Activated CD8-positive, alpha-beta memory T cell treated with anti-CD3 and anti-CD28 coated beads for 48 hours (primary cell): ENCODE results near the gene SFXN2.
A peak's percentile ranks its signal among the peaks of the same experiment; 100 is the strongest.
"Not testable (repeated sequence)": the region's sequence is repeated elsewhere in the genome, so short reads cannot be mapped to it uniquely, and the experiment has no call there.

ENCODE experiments used
- DNase-seq, 3 experiments: peaks; one replicate each; pipeline ENCODE4 v3.0.0-alpha.2; 2020; ENCODE audit warnings: low read depth in 2 of 3, low spot score in 2 of 3

SFXN2 gene, protein sequence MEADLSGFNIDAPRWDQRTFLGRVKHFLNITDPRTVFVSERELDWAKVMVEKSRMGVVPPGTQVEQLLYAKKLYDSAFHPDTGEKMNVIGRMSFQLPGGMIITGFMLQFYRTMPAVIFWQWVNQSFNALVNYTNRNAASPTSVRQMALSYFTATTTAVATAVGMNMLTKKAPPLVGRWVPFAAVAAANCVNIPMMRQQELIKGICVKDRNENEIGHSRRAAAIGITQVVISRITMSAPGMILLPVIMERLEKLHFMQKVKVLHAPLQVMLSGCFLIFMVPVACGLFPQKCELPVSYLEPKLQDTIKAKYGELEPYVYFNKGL

DNA sequence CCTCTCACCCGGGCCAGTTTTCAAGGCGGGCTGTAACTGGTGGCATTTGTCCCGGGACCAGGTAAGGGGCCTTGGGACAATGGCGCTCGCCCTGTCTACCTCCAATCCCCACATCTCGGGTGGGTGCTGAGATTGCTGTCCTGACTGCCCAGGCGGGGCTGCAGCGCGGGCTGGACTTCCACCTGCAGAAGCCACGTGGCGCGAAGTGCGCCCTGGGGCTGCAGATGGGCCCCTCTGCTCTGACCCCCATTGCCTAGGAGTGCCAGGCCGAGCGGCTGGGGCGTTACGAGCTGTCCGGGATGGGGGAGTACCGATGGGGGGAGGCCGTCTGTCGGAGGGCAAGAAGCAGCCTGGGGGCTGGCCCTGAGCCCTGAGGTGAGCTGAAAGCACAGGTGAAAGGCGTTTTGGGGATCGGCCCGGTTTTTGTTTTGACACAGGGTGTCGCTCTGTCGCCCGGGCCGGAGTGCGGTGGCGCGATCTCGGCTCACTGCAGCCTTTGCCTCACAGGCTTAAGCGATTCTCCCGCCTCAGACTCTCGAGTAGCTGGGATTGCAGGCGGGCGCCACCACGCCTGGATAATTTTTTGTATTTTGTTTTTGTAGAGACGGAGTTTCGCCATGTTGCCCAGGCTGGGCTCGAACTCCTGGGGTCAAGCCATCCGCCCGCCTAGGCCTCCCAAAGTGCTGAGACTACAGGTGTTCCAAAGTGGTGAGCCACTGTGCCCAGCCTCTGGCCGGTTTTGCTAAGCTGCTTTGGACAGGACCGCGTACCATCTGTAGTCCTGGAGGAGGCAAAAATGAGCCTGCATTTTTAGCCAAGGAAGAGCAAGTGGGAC is at the start of gene SFXN2:
SFXN2 (plus strand) TSS at position 16 of the 835 bp plus-strand sequence. CDS start 12,001 bp downstream, outside the sequence.
- DNase-seq = peak in 1 of 3 experiments; percentile 29

DNA sequence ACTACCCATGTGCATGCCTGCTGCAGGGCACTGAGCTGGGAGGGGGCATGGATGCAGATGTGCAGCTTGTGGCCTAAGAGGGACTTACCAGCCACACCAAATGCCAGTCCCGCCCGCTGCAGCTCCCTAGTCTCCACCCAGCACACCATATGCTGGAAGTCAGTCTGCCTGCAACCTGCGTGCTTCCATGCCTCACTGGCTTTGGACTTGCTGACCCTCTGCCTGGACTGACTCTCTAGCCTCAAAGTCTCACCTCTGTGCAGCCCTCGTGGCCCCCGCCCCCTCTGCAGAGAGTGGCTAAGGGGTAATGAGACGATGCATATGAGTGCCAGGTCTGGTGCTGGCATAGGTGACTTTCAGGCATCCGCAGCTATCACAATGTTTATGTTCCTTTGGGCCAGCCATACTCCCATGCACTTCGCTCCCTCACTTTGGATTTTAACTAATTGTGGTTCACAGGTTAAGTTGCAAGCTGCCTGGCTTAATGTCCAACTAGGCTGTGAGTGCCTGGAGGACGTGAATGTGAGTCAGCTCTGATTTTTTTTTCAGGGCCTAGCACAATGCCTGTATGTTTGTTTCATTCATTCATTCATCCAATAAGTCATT is 48.4 kb upstream of the SFXN2 start:
- DNase-seq = no peak

DNA sequence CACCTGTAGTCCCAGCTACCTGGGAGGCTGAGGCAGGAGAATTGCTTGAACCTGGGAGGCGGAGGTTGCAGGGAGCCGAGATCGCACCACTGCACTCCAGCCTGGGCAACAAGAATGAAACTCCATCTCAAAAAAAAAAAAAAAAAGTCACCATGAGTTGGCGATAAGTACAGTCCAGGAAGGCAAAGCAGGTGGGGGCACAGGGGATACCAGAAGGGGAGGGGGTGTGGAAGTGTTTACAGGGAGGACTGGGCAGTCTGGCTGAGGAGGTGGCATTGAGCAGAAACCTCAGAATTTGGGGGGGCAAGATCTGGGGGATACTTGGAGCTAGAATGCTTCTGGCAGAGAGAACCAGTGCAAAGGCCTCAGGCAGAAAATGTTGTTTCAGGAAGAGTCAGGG is 47.0 kb upstream of the SFXN2 start:
- not testable (repeated sequence) for DNase-seq

DNA sequence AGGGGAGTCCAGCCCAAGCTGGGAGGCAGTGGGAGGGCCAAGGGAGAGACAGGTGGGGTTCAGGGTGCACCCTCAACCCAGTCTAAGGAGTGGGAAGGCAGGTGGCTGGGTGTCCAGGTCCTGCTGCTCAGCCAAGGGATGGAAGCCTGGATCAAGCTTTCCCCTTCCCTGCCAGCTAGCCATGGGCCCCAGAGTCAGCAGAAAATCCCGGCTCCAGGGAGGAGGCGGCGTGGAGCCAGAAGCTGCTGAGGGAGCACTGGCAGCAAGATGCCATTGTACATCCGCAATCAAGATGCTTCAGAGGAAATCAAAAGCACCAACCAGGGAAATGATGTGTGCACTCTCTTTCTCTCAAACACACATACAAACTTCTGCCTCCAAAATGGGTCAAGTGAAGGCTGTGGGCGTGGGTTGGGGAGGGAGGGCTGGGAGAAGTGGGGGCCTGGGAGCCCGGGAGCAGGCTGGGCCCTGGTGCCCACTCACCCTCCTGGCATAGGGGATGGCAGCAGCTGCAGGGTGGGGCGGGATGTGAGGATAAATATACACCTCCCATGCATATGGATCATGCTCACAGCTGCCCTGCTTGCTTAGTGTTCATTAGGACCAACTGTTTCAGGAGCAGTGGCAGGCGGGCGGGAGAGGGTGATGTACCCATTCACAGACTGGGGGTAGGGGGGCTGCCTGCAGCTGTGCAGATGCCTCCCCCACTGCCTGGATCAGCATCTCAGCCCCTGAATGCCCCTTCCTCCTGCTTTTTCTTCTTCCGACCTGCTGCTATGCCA is 45.9 kb upstream of the SFXN2 start:
- DNase-seq = no peak

DNA sequence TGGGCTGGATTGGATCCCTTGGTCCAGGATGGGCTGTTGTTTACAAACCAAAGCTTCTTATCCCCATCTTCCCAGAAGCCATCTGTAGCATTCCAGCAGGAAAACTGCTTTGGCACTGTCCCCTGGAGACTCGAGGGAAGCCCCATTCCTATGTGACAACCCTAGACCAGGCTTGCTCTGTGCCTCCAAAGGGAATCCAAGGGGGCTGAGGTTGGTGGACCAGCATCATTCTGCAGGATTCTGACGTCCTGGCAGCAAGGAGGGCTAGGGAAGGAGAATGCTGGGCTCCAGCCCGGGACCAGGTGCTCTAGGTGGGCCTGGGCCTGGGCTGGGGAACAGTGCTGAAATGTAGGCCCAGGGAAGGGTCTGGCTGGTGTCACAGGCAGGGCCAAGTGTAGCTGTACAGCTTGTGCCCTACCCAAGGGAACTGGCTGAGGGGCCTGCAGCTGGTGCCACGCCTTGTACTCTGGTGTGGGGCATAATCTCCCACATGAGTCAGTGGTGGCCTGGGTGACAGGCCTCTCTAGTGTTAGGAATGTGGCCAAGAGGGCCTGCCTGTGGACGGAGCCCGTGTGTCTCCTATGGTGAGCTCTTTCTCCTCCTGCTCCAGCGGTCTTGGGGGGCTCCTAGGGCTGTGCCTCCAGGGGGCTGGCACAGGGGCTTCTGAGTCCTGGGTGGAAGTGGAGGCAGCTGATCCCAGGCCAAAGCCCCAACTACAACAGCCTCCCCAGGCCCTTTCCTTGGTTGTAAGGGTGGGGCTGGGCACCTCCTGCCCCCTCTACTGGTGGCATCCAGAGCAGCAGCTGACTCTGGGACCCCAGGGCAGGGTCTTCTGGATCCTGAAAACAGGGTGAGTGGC is 45.0 kb upstream of the SFXN2 start:
- no peak for DNase-seq

DNA sequence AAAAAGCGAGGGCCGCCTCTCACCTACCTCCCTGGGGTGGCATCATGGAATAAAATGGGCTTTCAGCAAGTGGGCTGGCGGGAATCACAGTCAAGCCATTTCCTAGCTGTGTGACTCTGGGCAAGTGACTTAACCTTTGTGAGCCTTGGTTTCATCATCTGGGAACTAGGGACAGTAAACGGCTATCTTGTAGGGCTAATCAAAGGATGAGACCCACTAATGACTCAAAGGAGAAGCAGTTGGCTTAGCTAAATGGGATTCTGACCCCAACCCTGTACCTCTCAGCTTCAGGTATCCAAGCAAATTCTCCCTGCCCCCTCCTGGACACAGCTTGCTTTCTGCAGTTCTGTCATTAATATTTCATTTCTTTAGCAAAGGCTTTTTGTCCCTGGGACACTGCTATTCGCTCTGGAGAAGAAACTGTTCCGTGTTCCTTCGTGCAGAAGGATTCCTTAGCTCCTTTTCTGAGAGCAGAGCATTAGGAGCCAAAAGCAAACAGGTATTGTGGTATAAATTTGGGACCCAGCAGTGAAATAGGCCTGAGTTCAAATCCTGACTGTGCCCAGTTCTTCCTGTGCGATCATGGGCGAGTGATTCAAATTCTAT is 44.3 kb upstream of the SFXN2 start:
- no peak for DNase-seq

DNA sequence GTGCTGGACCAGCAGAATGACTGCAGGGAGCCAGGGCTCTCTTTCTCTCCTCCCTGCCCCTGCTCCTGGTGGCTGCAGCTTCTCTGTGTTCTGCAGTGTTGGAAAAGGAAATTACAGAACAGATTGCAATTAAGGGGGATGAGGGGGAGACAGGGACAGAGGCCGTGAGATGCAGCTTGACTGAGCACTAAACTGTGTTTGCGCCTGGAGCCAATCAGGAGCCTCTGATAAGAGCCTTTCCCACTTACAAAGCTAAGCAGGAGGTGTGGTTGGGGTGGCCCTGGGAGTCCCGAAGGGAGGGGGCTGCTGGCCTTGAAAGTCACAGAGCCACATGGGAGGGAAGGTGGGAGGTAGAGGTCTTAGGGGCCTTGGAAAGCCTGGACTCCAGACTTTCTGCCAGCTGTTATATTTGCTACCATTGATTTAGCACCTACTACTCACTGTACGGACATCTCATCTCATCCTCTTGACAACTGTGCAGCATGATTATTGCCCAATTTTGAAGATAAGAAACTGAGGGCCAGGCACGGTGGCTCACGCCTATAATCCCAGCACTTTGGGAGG is 43.5 kb upstream of the SFXN2 start:
- no peak for DNase-seq

DNA sequence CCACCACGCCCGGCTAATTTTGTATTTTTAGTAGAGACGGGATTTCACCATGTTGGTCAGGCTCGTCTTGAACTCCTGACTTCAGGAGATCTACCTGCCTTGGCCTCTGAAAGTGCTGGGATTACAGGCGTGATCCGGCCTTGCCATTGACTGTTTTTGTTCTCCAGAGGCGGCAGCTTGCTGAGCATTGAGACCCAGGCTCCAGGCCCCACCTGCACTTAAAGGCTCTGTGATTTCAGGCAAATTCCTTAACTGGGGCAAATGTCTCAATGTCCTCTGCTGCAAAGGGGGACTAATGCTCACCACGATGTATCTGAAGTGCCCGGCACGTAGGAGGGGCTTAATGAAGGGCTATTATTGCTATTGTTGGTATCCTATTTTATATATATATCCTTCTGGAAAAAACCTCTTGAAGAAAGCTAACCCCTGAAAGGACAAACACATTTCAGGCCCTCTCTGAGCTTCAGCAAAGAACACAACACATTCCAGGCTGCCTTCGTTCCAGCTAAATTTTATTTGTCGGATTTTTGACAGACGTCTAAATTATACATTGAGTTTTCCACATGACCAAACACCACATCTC is 41.1 kb upstream of the SFXN2 start:
- no peak for DNase-seq

DNA sequence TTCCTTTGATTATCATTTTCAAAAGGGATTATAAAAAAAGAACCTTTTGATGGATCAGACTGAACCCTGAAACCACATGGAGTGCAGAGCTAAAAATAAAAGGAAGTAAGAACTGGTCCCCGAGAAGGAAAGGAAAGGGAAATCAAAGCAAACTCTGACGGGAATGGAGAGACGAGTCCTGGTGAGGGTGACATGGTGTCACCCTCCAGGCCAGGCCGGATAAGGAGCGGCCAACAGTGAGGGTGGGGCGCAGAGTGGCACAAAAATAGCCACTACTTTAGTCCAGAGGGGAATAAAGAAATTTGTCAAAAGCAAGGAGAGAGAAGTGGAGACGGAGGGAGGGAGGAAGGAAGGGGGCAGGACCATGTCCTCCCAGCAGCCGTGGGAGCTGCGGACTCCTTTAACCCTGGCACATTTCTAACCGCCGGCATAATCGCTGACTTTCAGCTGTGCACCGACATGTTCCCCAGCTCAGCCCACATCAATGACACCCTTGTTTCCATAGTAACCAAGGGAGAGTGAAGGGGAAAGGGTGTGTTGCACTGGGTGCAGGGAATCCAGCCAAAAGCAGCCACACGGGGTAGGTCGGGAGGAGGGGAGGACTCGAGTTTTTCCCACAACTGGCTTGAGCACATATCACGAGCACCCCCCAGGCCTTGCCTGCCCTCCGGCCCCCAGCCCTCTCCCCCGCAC is 40.5 kb upstream of the SFXN2 start:
- DNase-seq = peak in 1 of 3 experiments; percentile 44

DNA sequence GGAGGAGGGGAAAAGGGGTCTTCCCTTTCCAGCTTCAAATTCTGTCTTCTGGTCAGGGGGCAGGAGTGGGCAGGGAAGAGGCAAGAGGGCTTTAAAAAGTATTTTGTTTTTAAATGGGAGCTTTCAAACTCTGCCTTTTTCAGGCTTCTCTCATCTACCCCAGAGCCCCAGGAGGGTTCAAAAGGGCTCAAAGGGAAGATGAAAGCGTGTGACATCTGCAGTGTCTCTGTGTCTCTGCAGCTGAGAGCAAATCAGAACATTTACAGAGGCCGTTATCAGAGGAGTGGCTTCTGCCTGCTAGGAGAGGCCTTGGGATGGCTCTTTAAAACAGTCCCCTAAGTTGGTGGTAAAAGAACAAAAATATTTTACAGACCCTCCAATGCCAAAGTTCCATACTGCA is 39.9 kb upstream of the SFXN2 start:
- DNase-seq = no peak

DNA sequence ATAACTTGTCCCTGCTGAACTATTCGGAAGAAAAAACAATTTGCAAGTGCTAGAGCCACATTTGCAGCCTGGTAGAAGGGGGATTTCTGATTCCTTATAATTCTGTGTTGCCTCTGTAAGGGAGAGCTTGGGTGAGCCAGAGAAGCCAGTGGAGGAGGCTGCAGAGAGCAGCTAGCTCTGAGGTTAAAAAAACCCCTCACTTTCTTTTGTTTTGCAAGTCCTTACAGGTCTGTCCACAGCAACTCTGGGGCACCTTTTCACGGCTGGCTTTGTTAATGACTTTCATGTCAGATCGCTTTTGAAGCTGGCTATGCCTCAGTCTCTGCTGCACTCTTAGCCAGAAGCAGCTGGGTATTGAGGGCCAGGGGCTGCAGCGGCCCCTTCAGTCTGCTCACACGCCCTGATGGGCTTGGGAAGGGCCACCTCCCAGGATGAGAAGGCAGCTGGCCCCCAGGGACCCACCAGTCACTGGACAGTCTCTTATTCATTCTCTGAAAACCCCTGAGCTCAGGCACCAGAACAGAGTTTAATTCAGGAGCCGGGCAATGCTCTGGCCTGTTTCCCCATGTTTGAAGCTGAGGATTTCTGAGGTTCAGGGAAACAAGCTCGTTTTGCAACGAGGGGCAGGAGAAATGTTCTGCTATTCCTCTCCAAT is 39.3 kb upstream of the SFXN2 start:
- no peak for DNase-seq

DNA sequence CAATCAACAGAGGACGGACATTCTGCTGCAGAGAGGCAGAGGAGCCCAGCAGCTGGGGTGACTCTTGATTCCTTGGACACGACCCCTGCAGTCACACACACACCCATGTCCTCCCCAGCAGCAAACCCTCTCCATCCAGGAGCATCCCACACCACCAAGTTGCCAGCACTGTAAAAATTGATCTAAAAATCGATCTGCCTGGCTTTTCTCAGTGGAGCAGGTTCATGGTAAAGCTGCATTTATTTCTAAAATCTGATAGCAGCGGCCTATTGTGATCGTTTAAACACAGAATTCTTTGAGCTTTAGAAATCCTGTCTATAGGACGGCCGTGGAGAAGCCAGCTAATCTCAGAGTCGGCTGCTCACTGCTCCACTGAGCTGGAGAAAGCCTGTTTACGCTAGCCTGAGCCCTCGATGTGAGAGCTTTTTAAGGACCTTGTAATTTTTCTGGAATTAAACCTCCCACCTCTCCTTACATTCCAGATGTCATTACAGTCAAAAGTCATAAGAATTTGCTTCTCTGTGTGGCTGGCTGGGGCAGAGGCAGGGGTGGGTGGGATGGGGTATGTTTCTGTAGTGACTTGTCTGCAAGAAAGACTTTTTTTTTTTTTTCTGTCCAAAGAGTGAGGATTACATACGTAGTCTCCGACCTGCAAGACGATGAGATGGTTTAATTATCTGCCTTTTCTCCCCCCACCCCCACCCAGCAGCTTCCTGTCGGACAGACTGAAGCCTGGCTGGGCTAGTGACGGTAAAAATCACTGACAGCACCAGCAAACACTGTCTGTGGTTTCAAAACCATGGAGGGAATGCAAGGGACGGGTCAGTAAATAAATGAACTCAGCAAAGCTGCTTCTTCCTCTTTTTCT is 38.5 kb upstream of the SFXN2 start:
- DNase-seq = no peak

DNA sequence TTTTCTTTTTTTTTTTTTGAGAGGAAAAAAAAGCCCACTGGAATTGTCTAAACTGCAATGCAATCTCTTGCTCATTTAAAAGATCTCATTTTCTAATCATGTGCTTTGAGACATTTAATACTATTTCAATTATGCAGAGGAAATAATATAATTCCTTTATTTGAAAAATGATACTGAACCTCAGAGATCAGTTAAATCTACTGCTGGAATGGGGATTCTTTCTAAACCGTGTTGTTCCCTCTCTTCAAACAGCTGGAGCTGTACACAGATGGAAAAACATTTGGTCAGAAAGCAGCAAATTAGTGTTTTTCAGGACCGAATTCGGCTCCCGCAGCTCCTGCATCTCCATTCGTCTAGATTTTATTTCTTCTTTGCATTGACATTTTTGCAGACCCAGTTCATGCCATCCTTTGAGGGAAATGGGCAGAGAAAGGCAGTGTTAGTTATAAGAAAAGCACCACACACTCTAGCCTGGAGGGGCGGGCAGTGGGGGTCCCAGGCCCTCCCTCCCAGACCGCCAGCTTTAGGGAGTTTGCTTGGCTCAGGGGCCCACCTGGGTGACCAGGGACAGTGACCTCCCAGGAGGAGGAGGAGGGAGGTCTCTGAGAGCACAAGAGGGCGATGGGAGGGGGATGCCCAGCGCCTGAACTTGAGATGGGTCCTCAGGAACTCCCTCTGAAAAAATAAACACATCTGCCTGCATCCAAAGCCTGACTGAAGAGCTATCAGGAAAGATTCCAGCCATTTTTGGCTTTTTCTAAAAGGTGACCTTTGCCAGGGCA is 37.7 kb upstream of the SFXN2 start:
- DNase-seq = no peak

DNA sequence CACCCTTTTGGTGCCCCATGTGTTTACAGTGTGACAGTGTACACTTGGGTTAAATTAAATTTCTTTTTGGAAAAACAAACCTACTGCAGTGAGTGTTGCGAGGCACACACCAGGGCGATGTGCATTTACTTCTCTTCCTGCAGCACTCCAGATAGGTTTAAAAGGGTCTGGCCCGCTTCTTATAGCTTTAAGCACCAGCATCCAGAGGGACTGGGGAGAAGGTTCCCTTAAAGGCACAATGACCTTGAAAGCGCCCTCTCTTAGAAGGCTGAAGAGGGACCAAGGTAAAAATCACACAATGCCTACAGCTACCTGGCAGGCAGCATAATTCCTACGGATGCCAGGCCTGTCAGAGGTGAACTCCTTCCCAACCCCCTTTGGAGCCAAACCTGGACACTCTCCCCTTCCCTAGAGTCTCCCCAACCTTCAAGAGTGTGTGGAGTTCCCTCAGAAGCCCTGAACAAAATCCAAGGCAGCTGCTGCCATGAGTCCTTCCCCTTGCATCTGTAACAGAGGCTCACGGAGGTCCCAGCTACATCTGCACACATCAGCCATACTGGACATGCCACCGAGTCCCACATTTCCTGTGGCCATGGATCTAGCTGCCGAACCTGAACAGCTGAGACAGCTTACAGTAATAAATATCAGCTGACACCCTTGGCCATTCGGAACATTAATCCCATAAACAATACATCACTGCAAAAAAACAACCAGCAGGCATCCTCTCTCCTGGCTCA is 36.9 kb upstream of the SFXN2 start:
- DNase-seq = no peak

DNA sequence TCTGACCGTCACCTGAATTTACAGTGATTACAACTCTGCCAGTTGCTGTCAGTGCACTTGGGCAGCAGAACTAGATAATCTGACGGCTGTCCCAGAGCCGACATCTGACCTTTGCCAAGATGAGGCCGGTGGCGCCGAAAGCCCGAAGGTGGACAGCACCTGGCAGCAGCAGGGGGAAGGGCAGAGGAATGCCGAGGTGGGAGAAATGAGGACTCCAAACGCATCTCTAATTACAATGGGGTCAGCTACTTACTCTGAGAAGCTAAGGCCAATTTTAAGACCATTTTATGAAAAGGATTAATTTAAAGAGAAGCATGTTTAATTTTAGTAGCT is 36.4 kb upstream of the SFXN2 start:
- DNase-seq = no peak

DNA sequence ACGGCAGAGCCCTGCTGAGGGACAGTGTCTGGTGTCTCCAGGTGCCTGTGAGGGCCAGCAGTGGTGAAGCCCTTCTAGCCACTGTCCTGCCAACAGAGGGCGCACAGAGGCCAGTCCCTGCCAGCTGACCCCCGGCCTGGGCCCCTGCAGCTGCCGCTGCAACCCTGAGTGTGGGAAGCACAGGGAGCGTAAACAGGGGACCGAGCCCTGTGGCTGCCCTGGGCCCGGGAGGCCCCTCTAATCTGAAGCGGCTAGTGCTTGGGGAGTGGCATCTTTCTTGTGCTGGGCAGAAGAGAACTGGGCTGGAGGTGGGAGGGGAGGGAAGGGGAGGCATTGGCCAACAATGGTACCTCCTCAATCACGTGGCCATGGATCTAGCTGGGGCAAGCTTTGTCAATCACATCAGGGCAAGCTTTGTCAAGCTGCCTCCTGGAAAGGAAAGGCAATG is 35.6 kb upstream of the SFXN2 start:
- no peak for DNase-seq
